Measurements from ENCODE around the gene GPR37L1. TPM values are rescaled to one million over a fixed set of nuclear protein-coding genes. Genes with fewer than 3 reads are reported as not detected.

Gene GPR37L1
- total RNA-seq, 2 experiments from 2014 or later = not detected

DNA sequence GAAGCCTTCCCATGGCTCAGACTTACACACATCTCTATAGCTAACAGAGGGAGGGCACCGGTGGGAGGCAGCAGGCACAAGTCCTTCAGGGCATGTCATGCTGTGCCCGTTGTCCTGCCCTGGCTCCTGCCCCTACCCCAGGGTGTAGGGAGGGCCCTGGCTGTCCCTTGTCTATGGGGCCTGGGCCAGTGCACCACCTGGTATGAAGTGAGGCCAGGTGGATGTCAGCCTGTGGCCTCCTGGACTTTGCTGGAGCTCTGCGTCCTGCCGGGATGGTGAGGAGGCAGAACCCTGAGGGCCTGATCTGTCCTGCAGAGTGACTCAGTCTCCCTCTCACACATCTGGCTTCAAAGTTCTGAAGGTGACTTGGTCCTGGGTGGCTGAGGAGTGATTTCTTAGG is 47.3 kb upstream of the GPR37L1 start:
- H3K9me3 ChIP-seq (ENCODE audit: control insufficient read depth in 1 of 2, insufficient read depth in 1 of 2, low read length in 2 of 2) = no peaks in the 10 kb centered on the region
- ChIA-PET POLR2A (no interaction called here), CTCF (no interaction called here)
- DNase-seq (no peak), ATAC-seq (ENCODE audit: poor library complexity) (no peak)
- intact Hi-C loops (cut with DNase I, micrococcal nuclease) = no loop called here
- Mint-ChIP-seq H3K4me1 (ENCODE audit: low read depth) (no peaks in the 10 kb centered on the region), H3K27ac (no peak overlapping the region), H3K27me3 (no peaks in the 10 kb centered on the region), H3K4me3 (no peak overlapping the region), H3K36me3 (ENCODE audit: low read depth) (no peaks in the 10 kb centered on the region), H3K9me3 (no peaks in the 10 kb centered on the region)
- H3K36me3 ChIP-seq (ENCODE audit: insufficient read depth, low read length) = no peaks in the 10 kb centered on the region
- TF ChIP-seq, protein P1, sequence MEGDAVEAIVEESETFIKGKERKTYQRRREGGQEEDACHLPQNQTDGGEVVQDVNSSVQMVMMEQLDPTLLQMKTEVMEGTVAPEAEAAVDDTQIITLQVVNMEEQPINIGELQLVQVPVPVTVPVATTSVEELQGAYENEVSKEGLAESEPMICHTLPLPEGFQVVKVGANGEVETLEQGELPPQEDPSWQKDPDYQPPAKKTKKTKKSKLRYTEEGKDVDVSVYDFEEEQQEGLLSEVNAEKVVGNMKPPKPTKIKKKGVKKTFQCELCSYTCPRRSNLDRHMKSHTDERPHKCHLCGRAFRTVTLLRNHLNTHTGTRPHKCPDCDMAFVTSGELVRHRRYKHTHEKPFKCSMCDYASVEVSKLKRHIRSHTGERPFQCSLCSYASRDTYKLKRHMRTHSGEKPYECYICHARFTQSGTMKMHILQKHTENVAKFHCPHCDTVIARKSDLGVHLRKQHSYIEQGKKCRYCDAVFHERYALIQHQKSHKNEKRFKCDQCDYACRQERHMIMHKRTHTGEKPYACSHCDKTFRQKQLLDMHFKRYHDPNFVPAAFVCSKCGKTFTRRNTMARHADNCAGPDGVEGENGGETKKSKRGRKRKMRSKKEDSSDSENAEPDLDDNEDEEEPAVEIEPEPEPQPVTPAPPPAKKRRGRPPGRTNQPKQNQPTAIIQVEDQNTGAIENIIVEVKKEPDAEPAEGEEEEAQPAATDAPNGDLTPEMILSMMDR (IDR thresholded peaks at IDR 0.05) = no peak
- no peaks in the 10 kb centered on the region for H3K27me3 ChIP-seq (ENCODE audit: control insufficient read depth in 1 of 2, insufficient read depth in 2 of 2, low read length in 2 of 2)
- no peaks in the 10 kb centered on the region for H3K4me1 ChIP-seq (ENCODE audit: insufficient read depth, low read length)
- no peak overlapping the region for H3K27ac ChIP-seq (ENCODE audit: low read depth in 1 of 2, low read length in 2 of 2)
- no peak overlapping the region for H3K4me3 ChIP-seq (ENCODE audit: low read length)

DNA sequence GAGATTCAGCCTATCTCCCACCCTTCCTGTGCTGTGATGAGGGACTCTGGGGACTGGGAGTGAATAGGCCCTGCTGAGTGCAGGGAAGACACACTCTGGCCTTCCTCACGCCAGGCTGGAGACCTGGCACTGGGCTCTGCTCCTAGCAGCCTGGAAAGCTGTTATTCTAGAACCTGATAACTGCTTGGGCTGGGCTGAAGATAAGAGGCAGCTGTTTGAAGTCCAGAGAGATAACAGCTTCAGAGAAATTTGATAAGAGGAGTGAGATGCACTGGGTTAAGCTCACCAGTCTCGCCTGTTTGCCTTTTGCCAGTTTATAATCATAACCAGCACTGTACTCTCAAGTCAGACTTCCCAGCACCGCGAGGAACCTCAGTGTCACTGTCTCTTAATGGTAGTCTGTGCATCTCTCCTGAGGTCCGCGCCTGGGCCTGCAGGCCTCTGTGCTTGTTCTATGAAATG is 46.6 kb upstream of the GPR37L1 start:
- ChIA-PET CTCF (no interaction called here), POLR2A (no interaction called here)
- Histone ChIP-seq H3K4me1 (ENCODE audit: insufficient read depth, low read length) (no peaks in the 10 kb centered on the region), H3K4me3 (ENCODE audit: low read length) (no peak overlapping the region), H3K27ac (ENCODE audit: low read depth in 1 of 2, low read length in 2 of 2) (no peak overlapping the region), H3K9me3 (ENCODE audit: control insufficient read depth in 1 of 2, insufficient read depth in 1 of 2, low read length in 2 of 2) (no peaks in the 10 kb centered on the region), H3K27me3 (ENCODE audit: control insufficient read depth in 1 of 2, insufficient read depth in 2 of 2, low read length in 2 of 2) (no peaks in the 10 kb centered on the region), H3K36me3 (ENCODE audit: insufficient read depth, low read length) (no peaks in the 10 kb centered on the region)
- DNase-seq (no peak), ATAC-seq (ENCODE audit: poor library complexity) (no peak)
- H3K36me3 Mint-ChIP-seq (ENCODE audit: low read depth) = no peaks in the 10 kb centered on the region
- no peaks in the 10 kb centered on the region for H3K9me3 Mint-ChIP-seq
- no peaks in the 10 kb centered on the region for H3K27me3 Mint-ChIP-seq
- H3K4me1 Mint-ChIP-seq (ENCODE audit: low read depth) = no peaks in the 10 kb centered on the region
- TF ChIP-seq, protein P1 (IDR thresholded peaks at IDR 0.05) = no peak
- intact Hi-C loops (cut with DNase I, micrococcal nuclease) = no loop called here
- H3K27ac Mint-ChIP-seq = no peak overlapping the region
- H3K4me3 Mint-ChIP-seq = no peak overlapping the region

DNA sequence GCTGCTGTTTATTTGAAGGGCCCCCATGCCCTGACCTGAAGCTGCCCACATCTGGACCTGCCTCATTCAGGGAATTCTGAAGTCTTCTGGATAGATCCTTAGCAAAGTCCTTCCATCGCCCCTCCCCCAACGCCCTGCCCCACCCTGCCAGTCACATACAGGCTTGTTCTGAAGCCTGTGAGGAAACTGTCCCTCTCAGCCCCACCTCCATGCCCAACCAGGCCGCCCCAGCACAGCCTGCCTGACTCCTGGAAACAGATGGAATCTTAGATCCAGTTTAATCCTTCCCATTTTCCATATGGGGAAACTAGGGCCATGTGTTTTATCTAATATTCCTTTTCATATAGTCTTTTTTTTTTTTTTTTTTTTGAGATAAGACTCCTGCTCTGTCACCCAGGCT is 44.5 kb upstream of the GPR37L1 start:
- H3K4me1 ChIP-seq (ENCODE audit: insufficient read depth, low read length) = no peaks in the 10 kb centered on the region
- H3K4me1 Mint-ChIP-seq (ENCODE audit: low read depth) = no peaks in the 10 kb centered on the region
- no peaks in the 10 kb centered on the region for H3K36me3 ChIP-seq (ENCODE audit: insufficient read depth, low read length)
- H3K4me3 ChIP-seq (ENCODE audit: low read length) = no peak overlapping the region
- no peaks in the 10 kb centered on the region for H3K27me3 Mint-ChIP-seq
- ATAC-seq (ENCODE audit: poor library complexity) = no peak
- TF ChIP-seq, protein P1 (IDR thresholded peaks at IDR 0.05) = no peak
- intact Hi-C loops (cut with DNase I, micrococcal nuclease) = no loop called here
- no peak overlapping the region for H3K4me3 Mint-ChIP-seq
- no peak overlapping the region for H3K27ac ChIP-seq (ENCODE audit: low read depth in 1 of 2, low read length in 2 of 2)
- CTCF ChIA-PET = no interaction called here
- no peaks in the 10 kb centered on the region for H3K9me3 ChIP-seq (ENCODE audit: control insufficient read depth in 1 of 2, insufficient read depth in 1 of 2, low read length in 2 of 2)
- POLR2A ChIA-PET = no interaction called here
- H3K9me3 Mint-ChIP-seq = no peaks in the 10 kb centered on the region
- no peak for DNase-seq
- H3K27me3 ChIP-seq (ENCODE audit: control insufficient read depth in 1 of 2, insufficient read depth in 2 of 2, low read length in 2 of 2) = no peaks in the 10 kb centered on the region
- H3K27ac Mint-ChIP-seq = no peak overlapping the region
- no peaks in the 10 kb centered on the region for H3K36me3 Mint-ChIP-seq (ENCODE audit: low read depth)
